OCI-LY7 (cell line): Measurements from ENCODE around the gene KCNG3. TPM values are rescaled to one million over a fixed set of nuclear protein-coding genes. Genes with fewer than 3 reads are reported as not detected.

Experiments
- BruUV-seq: library from RNA; stranded (reverse); fragments of 400-500 nt; replicated peaks from 2 replicates; lab custom pipeline; 2021; lab: Mats Ljungman, UMichigan
- CTCF ChIA-PET: fragments of 300-600 bp; sonication (Branson Sonifier 250); formaldehyde crosslinking; loops from one replicate; lab custom pipeline; 2022; ENCODE audit warnings: antibody characterized with exemption; ENCODE audit not compliant: unreplicated experiment; lab: Charles Lee
- POLR2A ChIA-PET: fragments of 300-600 bp; sonication (Branson Sonifier 250); formaldehyde crosslinking; loops from one replicate; lab custom pipeline; 2022; ENCODE audit warnings: antibody characterized with exemption; lab: Charles Lee
- DNase-seq: peaks from one replicate; pipeline ENCODE4 v3.0.0-alpha.2; 2015; ENCODE audit warnings: low spot score
- H2AFZ ChIP-seq: fragments of 200-600 bp; sonication (generic), shearing (Covaris generic); 2 replicates; pipeline ENCODE4 v1.6.1; 2014; ENCODE audit warnings: mild to moderate bottlenecking, antibody characterized with exemption, low read length, moderate library complexity
- H3K27ac ChIP-seq: fragments of 200-600 bp; sonication (generic); 2 replicates; pipeline ENCODE4 v1.5.1; 2014; ENCODE audit warnings: mixed run types, low read depth, mild to moderate bottlenecking, moderate library complexity, low read length, inconsistent platforms; ENCODE audit not compliant: poor library complexity, severe bottlenecking
- H3K36me3 ChIP-seq: fragments of 200-600 bp; sonication (generic); 2 replicates; pipeline ENCODE4 v1.6.1; 2014; ENCODE audit warnings: mild to moderate bottlenecking, antibody characterized with exemption, low read length, moderate library complexity, mixed read lengths; ENCODE audit not compliant: insufficient read depth
- H3K4me1 ChIP-seq: fragments of 200-600 bp; sonication (generic); 2 replicates; pipeline ENCODE4 v1.5.1; 2014; ENCODE audit warnings: mild to moderate bottlenecking, low read length; ENCODE audit not compliant: insufficient read depth, poor library complexity, severe bottlenecking
- H3K4me2 ChIP-seq: fragments of 200-600 bp; sonication (generic); 2 replicates; pipeline ENCODE4 v1.6.1; 2014; ENCODE audit warnings: mild to moderate bottlenecking, low read length
- H3K4me3 ChIP-seq: fragments of 200-600 bp; sonication (generic); 2 replicates; pipeline ENCODE4 v1.5.1; 2014; ENCODE audit warnings: mild to moderate bottlenecking, low read depth, low read length; ENCODE audit not compliant: poor library complexity, severe bottlenecking
- H3K79me2 ChIP-seq: fragments of 200-600 bp; sonication (generic); 2 replicates; pipeline ENCODE4 v1.6.1; 2016; ENCODE audit warnings: low read depth, mild to moderate bottlenecking, low read length, moderate library complexity, mixed read lengths; ENCODE audit not compliant: insufficient read depth
- H3K9me2 ChIP-seq: fragments of 200-600 bp; sonication (generic); 2 replicates; pipeline ENCODE4 v1.6.1; 2016; ENCODE audit warnings: mild to moderate bottlenecking, low read length, mixed read lengths; ENCODE audit not compliant: insufficient read depth
- H3K9me3 ChIP-seq: fragments of 200-600 bp; sonication (generic); 2 replicates; pipeline ENCODE4 v1.6.1; 2014; ENCODE audit warnings: mild to moderate bottlenecking, mixed run types, low read length, mixed read lengths
- H4K20me1 ChIP-seq: fragments of 200-600 bp; sonication (generic); 2 replicates; pipeline ENCODE4 v1.6.1; 2014; ENCODE audit warnings: mild to moderate bottlenecking, antibody characterized with exemption, low read length, moderate library complexity, mixed read lengths; ENCODE audit not compliant: insufficient read depth
- CTCF ChIP-seq: fragments of 200-600 bp; sonication (generic); conservative IDR thresholded peaks from 2 replicates; pipeline ENCODE4 v1.5.1; 2014; ENCODE audit warnings: mild to moderate bottlenecking, antibody characterized with exemption, low read length, moderate library complexity, mixed read lengths
- EZH2phosphoT487 ChIP-seq: fragments of 200-600 bp; sonication (generic); IDR thresholded peaks from 2 replicates; pipeline ENCODE4 v1.6.1; 2018; ENCODE audit warnings: low read depth, borderline replicate concordance, mild to moderate bottlenecking, mixed run types, antibody characterized with exemption, low read length, moderate library complexity, mixed read lengths
- intact Hi-C: fragments of 100-400 bp; cut with micrococcal nuclease; formaldehyde crosslinking; loops from one replicate; pipeline ENCODE4 v1.10.0; 2022; ENCODE audit not compliant: unreplicated experiment
- total RNA-seq, 2 experiments: library from RNA; depleted of rRNA in 1 of 2; stranded (reverse); fragments of >200 nt in 1 of 2; shearing (Covaris generic) in 1 of 2; gene quantifications; 2 replicates each; pipeline ENCODE4 v1.2.3, GENCODE V29; 2014 to 2022

The KCNG3 gene
- total RNA-seq, 2 experiments from 2014 or later, result 0.08 to 0.19 TPM

GRCh38 chr2:42495234-42495581 lies 1.4 kb upstream of the KCNG3 start:
- peak overlapping the region; percentile 93 for H3K4me2 ChIP-seq
- peak overlapping the region; percentile 72 for H3K4me3 ChIP-seq
- H3K36me3 ChIP-seq, result no peaks in the 10 kb centered on the region
- no peaks in the 10 kb centered on the region for H3K9me3 ChIP-seq
- intact Hi-C loops, result loop anchor here (1.0 to 5.0 kb wide), 5 partner anchors 52 to 277 kb away; partner anchors contain the start of gene MTA3
- DNase-seq, result no peak
- peaks cover 10% of the 10 kb centered on the region for H3K4me1 ChIP-seq
- no peaks in the 10 kb centered on the region for H3K79me2 ChIP-seq
- H3K9me2 ChIP-seq, result no peaks in the 10 kb centered on the region
- ChIA-PET POLR2A (interaction anchor here (0.6 to 1.4 kb wide), 3 partner anchors 11 to 155 kb away, joined by 3 to 4 read pairs (median 4); no protein-coding TSS in a partner anchor), CTCF (no interaction called here)
- no peaks in the 10 kb centered on the region for H4K20me1 ChIP-seq
- BruUV-seq, result no TSS peak
- TF ChIP-seq CTCF, result peak; percentile 16; the same call in 1 of the 2 replicates
- TF ChIP-seq EZH2phosphoT487, result no peak
- H3K27ac ChIP-seq, result peak overlapping the region; percentile 15
- peak overlapping the region; percentile 93 for H2AFZ ChIP-seq

- Histone ChIP-seq H2AFZ (peak overlapping the region; percentile 93), H3K36me3 (no peaks in the 10 kb centered on the region), H3K79me2 (no peaks in the 10 kb centered on the region), H4K20me1 (no peaks in the 10 kb centered on the region), H3K9me3 (no peaks in the 10 kb centered on the region), H3K4me3 (peak overlapping the region; percentile 72), H3K9me2 (no peaks in the 10 kb centered on the region), H3K27ac (peak overlapping the region; percentile 26), H3K4me1 (peaks cover 10% of the 10 kb centered on the region), H3K4me2 (peak overlapping the region; percentile 93)
- CTCF ChIA-PET, result no interaction called here
- intact Hi-C loops, result loop anchor here (1.0 to 5.0 kb wide), 5 partner anchors 52 to 278 kb away; partner anchors contain the start of gene MTA3
- TF ChIP-seq CTCF (peak; percentile 98), EZH2phosphoT487 (no peak)
- no TSS peak for BruUV-seq
- POLR2A ChIA-PET, result interaction anchor here (0.6 to 1.4 kb wide), 3 partner anchors 12 to 155 kb away, joined by 3 to 4 read pairs (median 4); no protein-coding TSS in a partner anchor
- peak; percentile 88 for DNase-seq
Observed at GRCh38 chr2:42494355-42495233, 812 bp upstream of the KCNG3 start.
